NCI-H1105 (cell line): ENCODE measurements around the gene ACTN1.
"Not testable (repeated sequence)": the region's sequence is repeated elsewhere in the genome, so short reads cannot be mapped to it uniquely, and the experiment has no call there.

Experiments
- DNase-seq: peaks from one replicate; lab custom pipeline; 2025; lab: John Stamatoyannopoulos, UW

ACTN1 gene

DNA sequence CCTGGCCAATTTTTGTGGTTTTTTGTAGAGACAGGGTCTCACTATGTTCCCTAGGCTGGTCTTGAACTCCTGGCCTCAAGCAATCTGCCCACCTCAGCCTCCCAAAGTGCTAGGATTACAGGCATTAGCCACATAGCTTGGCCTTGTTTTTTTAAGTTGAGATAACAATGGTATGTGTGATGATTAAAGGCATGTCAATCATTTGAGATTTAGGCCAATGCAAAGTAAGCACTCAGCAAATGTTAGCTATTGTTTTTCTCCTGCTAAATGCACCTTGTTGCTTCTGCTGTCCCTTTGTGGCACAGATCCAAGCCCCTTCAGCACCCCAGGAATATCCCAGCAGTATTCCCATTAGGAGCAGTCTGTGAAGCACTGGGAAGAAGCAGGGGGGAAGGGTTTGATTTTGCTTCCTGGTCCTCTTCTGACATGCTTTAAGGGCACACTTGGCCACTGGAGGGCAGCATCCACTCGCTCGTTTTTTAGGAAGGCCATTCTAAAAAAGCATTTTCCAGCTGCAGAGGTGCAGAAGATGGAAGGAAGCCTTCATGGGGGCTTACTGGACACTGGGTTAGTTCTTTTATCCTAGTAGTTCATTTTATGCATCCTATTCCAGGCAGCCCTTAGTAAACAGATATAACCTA, 116.0 kb downstream of the ACTN1 start:
- DNase-seq: peak; percentile 76

DNA sequence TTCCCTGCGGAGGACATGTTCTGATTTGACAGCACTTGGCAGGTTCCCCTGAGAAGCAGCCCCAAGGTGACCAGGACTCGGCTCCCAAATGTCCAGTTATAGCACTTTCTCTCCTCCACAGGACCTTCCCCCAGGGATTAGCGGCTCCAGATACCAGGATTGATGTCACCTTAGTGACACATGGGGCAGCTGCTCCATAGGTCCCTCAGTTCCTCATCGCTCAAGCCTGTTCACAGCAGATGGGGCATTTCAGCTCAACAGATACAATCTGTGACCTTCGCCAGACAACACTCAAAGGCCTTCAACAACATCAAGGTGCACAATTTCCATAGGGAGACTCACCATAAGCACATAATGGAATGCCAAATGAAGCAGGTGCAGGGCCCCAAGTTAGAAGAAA, 118.3 kb downstream of the ACTN1 start:
- no peak for DNase-seq

DNA sequence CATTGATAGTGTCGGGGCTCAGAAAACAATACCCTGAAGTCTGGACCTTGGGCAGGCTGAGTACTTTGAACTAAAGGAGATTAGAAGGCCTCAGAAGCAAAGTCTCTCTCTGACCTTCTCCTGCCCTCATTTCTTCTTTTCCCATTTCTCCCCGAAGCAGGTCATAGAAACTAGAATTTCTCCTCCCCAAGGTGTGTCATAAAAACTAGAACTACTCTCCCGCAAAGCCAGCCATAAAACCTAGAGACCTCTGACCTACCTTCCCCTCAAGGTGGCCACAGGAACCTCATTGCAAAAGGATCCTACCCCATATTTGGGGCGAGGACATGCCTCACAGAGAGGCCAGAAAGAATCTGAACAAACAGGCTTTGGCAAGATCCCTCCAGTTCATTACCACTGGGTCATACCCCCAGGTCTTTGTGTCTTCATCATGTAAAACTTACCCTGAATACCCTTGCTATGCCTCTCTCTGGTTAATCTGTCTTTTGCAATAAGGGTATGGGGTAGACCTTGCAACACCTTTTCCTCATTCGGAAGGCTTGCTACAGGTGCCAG, 121.5 kb downstream of the ACTN1 start:
- DNase-seq: no peak

DNA sequence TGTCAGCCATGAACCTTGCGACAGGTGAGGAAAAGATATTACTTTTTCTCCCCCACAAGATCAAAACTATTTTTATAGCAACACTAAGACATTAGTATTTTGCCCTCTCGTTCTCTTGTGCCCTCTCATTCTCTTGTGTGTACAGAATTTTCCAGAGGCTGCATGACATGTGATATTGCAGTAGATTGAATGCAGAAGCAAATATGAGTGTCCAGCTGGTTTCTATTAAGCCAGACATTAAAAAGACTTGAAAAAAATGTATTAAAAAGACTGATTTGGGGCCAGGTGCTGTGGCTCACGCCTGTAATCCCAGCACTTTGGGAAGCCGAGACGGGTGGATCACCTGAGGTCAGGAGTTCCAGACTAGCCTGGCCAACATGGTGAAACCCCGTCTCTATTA, 122.5 kb downstream of the ACTN1 start:
- DNase-seq: no peak

DNA sequence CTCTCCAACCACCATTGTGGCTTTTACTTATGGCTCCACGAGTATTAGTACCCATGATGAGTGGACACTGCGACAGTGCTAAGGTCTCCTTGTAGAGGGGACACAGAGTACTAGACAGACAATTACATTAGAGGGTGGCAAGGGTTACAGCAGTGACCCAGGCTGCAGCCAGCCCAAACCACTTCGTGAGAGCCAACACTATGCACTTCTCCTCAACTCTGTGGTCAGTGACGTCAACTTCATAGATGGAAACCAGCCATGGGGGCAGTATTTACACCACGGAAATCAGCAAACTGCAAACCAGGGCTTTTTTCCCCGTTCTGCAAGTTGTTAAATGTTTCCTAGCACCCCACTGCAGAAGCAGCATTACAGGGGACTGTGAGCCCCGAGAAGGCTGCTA, 124.7 kb downstream of the ACTN1 start:
- no peak for DNase-seq

DNA sequence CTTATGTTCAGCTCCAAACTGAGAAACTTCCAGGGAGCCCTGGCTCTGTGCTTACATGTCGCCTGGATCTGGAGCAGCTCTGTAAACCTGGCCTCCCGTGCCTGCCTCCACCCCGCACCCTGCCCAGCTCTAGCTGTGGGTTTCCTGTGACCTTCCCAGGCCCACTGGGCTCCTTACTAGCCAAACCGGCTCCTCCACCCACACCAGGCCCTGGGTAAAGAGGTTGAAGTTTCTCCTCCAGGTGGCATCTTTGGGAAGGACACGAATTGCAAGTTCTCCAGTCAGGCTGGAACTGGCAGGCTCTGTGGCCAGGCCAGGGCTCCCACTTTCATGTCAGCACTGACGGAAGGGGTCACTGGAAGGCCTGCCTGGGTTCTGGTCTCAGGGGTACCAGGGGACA, 125.4 kb downstream of the ACTN1 start:
- DNase-seq: no peak

DNA sequence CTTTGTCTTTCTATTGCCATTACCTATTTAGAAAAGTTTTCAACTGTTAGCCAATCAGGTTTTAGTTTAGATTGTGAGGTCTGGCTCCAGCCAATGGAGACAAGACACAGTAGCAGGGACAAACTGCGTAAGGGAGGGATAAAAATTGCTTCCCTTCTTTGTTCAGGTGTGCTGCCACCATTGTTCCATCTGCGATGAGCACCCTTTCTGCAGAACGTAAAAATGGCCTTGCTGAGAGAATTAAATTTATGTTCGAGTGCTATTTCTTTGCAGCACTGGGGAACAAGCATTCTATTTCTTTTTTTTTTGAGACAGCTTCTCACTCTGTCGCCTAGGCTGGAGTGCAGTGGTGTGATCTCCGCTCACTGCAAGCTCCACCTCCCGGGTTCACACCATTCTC, 126.6 kb downstream of the ACTN1 start:
- DNase-seq: not testable (repeated sequence)

DNA sequence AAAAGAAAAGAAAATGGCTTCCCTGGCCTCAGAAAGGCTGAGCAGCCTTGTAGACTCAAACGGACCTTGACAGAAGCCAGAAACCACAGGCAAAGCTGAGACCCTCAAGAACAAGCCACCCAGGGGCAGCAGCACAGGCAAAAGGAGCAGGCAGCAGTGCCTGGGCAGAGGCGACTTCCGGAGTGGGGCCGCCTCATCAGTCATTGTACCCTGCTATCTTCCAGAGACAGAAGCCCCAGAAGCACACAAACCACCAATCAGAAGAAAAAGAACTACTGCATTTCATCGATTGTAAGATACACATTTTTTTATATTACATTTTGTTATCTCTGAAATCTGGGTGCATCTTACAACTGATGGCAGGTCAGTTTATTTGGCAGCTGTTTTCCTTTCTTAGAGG, 128.0 kb downstream of the ACTN1 start:
- DNase-seq: no peak

DNA sequence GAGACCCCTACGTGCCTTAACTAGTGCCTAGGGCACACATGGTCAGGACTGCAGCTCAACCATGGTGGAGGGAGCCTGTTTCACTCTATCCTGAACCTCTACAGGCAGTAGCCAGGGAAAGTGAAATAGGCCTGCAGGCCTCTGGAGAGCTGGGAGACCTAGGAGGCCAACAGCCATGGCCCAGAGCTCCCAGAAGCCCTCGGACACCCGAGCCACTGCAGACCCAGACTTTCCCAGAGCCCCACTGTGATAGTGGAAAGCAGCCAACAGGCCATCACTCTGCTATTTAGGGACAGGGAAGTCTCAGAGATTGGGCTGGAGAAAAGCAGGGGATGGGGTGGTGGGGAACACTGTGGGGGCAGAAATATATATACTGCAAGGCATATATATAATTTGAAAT, 129.7 kb downstream of the ACTN1 start:
- DNase-seq: no peak

DNA sequence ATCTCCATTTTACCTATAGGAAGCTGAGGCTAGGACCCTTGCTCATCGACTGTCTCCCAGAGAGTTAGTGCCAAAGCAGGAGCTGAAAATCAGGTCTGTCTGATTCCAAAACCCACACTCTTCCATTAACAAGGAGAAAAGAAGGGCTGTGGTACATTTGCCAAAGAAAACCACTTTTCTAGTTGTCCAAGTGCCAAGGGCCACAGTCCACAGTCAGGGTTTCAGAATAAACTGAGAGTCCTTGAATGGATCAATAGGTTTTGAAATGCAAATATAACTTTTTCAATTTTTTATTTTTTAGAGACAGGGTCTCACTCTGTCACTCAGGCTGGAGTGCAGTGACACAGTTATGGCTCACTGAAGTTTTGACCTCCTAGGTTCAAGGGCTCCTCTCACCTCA, 130.8 kb downstream of the ACTN1 start:
- DNase-seq: no peak

DNA sequence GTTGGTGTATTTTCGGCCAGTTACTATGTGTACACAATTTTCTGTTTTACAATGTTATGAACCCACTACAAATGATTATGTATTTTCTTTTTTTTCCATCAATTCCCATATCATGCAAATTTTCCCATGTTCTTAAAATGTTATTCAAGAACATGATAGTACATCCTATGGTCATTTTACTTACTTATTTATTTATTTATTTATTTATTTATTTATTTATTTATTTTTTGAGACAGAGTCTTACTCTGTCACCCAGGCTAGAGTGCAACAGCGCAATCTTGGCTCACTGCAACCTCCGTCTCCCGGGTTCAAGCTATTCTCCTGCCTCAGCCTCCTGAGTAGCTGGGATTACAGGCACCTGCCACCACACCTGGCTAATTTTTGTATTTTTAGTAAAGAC, 131.5 kb downstream of the ACTN1 start:
- not testable (repeated sequence) for DNase-seq

DNA sequence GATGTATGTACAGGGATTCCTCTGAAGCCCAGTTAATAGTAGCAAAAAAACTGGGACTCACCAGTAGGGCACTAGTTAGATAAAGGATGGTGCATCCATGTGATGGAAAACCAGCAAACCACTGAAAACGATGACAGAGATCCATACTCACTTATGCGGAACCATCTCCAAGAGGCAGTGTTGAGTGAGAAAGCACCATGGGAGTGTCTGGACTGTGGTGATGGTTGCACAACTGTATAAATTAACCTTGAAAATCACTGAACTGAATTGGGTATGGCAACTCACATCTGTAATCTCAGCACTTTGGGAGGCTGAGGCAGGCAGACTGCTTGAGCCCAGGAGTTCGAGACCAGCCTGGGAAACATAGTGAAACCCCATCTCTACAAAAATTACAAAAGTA, 132.6 kb downstream of the ACTN1 start:
- DNase-seq: no peak

DNA sequence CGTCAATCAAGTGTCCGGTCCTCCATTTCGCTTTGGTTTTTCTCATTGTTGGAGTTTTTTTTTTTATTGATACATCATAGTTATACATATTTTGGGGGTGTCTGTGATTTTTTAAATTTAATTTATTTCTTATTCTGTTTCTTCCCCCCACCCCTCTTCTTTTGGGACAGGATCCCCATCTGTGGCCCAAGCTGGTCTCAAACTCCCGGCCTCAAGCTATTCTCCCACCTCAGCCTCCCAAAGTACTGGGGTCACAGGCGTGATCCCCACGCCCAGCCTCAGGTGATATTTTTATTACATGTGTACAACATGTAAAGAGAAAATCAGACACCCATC, 134.9 kb downstream of the ACTN1 start:
- no peak for DNase-seq

DNA sequence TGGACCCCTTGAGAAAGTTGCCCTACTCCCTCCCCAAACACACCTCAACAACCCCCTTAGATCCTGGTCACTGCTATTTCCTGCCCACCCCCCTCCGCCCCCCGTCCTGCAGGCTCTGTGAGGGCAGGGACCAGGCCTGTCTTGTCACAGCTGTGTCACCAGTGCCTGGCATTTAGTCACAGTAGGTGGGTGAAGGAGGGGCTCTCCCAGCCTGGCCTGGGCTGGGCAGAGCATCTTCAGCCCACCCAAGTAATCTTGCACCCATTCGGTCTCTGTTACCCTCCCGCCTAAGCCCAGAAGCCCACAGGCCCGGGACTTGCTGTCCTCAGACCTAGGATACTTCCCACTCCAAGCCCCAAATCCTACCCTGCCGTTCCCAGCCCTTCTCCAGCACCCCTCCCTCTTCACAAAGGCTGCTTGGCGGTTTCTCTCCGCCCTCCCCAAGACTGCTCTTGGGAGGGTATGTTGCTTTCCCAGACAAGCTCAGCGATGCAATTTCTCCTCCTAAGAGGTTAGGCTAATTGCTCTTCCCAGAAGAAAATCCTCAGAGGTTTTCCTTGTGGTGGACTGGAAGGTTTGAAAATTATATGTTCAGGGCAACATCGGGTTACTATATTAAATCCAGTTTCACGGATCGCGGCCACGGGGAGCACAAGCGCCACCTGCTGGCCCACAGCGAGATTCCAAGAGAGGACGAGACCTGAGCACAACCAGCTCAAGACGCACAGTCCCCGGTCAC, 135.5 kb downstream of the ACTN1 start:
- DNase-seq: peak; percentile 68

DNA sequence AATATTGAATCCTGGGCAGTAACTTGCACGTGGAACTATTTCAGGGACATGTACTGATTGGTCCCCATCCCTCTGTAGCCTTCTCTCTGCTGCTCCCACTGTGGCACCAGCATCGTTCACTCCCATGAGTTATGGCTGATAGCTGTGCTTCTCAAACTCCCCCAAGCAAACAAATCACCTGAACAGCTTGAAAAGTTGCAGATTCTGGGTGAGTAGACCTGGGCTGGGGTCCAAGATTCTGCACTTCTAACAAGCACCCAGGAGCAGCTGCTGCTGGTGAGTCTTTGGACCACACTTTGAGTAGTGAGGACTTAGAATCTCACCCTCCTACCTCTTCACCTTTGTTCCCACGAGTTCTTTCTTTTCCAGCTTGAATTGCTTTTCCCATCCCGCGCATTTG, 136.8 kb downstream of the ACTN1 start:
- peak; percentile 69 for DNase-seq

DNA sequence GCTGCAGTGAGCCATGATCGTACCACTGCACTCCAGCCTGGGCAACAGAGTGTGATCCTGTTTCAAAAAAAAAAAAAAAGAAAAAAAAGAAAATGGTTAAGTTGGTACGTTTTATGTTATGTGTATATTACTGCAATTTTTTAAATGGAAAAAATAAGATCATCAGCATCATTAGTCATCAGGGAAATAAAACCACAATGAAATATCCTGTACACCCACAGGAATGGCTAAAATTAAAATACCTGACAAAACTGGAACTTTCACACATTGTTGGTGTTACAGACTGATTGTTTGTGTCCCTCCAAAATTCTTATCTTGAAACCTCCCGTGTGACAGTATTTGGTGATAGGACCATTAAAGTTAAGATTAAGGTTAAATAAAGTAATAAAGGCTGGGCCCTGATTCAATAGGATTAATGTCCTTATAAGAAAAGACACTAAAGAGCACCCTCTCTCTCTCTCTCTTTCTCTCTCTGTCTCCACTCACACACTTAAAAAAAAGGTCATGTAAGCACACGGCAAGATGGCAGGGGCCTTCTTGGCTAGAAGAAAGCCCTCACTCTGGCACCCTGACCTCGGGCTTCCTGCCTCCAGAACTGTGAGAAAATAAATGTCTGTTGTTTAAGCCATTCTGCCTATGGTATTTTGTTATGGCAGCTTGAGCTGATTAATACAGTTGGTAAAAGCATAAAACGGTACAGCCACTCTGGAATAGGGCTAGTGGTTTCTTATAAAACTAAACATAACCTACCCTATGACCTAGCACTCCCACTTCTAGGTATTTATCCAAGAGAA, 137.9 kb downstream of the ACTN1 start:
- no peak for DNase-seq

DNA sequence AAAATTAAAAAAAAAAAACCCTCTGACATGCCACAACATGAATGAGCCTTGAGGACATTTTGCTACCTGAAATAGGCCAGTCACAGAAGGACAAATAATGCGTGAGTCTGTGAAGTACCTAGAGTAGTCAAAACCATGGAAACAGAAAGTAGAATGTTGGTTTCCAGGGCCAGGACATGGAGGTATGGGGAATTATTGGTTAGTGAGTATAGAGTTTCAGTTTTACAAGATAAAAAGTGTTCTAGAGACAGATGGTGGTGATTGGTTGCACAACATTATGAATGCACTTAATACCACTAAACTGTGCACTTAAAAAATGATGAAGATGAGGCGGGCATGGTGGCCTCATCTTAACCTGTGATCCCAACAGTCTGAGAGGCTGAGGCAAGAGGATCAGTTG, 138.6 kb downstream of the ACTN1 start:
- DNase-seq: no peak

DNA sequence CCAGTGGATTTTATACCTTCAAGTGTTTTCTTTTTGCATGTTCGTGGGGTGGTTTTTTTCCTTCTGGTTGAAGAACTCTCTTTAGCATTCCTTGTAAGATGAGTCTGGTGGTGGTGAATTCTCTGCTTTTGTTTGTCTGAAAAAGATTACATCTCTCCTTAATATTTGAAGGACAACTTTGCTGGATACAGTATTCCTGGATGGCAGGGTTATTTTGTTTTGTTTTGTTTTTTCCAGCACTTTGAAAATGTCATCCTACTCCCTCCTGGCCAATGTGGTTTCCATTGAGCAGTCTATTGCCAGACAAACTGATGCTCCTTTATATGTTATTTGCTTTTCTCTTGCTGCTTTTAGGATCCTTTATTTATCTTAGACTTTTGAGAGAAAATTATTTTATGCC, 143.0 kb downstream of the ACTN1 start:
- no peak for DNase-seq

DNA sequence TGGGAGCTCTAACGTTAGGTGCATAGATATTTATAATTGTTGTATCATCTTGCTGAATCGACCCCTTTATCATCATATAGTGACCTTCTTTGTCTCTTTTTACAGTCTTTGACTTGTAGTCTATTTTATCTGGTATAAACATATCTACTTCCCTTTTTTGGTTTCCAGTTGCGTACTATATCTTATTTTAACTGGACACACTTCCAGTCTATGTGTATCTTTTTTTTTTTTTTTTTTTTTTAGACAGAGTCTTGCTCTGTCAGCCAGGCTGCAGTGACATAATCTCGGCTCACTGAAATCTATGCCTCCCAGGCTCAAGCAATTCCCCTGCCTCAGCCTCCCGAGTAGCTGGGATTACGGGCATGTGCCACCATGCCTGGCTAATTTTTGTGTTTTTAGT, 144.3 kb downstream of the ACTN1 start:
- no peak for DNase-seq

DNA sequence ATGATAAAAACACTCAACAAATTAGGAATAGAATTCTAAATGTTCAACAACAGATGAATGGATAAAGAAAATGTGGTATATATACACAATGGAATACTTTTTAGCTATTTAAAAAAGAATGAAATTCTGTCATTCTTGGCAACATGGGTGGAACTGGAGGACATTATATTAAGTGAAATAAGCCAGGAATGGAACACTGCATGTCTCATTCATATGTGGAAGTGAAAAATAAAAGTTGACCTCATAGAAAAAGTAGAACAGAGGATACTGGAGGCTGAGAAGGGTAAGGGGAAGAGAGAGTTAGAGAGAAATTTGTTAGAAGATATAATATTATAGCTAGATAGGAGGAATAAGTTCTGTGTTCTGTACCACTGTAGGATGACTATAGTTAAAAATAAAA, 150.4 kb downstream of the ACTN1 start:
- DNase-seq: no peak

DNA sequence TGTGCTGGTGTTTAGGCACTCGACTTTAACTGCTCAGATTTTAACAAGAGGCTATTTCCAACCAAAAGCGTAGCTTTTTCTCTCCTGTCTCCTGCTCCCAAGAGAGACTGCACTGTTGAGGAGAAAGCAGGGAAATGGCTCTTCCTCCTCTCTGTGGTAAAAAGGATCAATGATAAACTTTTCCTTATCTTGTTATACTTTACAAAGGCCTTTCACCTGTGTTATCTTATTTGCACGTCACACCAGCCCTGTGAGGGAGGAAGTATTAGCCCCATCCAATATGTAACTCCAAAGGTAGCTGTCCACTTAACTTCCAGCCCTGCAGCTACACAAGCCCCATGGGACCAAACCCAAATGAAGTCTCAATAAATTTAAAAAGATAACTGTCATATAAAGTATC, 153.4 kb downstream of the ACTN1 start:
- no peak for DNase-seq

DNA sequence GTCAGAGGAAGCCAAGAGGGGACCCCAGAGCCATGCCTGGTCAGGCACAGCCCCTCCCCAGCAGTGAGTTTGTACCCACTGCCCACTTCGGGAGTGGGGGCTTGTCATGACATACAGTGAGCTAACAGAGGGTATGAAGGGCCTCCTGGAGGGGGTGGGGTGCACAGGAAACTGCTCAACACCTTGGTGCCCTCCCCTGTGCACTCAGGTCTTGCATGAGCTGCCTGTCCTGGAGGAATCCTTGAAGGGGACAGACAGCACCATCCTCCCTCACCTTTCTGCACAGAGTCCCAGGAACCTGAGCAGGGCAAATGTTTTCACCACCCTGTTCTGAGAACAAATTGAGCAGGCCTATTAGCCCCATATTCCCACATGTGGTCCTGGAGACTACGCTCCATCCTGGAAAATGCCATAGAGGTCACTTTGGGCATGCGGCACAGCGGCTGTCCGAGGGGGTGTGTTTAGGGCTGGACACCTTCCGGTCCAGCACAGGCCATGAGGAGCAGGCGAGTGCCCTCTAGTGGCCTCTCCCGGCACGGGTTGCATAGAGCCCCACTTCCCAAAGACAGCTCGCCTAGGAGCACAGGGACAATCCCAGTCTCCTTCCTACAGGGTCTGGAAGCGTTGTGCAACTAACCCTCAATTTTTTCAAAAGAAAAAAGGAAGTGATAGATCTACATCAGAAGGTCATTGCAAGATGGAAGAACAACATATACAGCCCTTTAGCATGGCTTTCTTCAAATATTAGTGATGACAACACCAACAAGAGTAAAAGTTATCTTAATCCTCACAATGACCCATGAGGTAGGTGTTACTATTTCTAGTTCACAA, 154.4 kb downstream of the ACTN1 start:
- DNase-seq: no peak
